Measurements from ENCODE around the gene ZCCHC13.
A peak's percentile ranks its signal among the peaks of the same experiment; 100 is the strongest.

GRCh38 chrX:74291964-74292807 is 11.8 kb upstream of the ZCCHC13 start:
- TF ChIP-seq YY1 (IDR thresholded peaks at IDR 0.05; ENCODE audit: low read depth, low read length) (peak; percentile 79), CBX8 (IDR thresholded peaks at IDR 0.05; ENCODE audit: borderline replicate concordance, low read depth, low read length) (no peak), KDM1A (IDR thresholded peaks at IDR 0.05; ENCODE audit: borderline replicate concordance, low read length) (no peak), ZNF274 (IDR thresholded peaks at IDR 0.05; ENCODE audit: borderline replicate concordance, extremely low read depth, low read length) (no peak), POLR2A (IDR thresholded peaks at IDR 0.05; ENCODE audit: control extremely low read depth in 1 of 2, low read depth in 2 of 2, low read length in 2 of 2) (peak in 1 of 2 experiments; percentile 54; a peak in 2 of 3 replicates), SUZ12 (IDR thresholded peaks at IDR 0.05; ENCODE audit: low read length) (no peak), EZH2 (IDR thresholded peaks at IDR 0.05; ENCODE audit: low read depth, low read length, severe bottlenecking) (no peak), BRCA1 (IDR thresholded peaks at IDR 0.05; ENCODE audit: low read depth, low read length) (no peak)
- TF ChIP-seq, protein P1, sequence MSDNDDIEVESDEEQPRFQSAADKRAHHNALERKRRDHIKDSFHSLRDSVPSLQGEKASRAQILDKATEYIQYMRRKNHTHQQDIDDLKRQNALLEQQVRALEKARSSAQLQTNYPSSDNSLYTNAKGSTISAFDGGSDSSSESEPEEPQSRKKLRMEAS (IDR thresholded peaks at IDR 0.05) = no peak
- TF ChIP-seq, protein P2, sequence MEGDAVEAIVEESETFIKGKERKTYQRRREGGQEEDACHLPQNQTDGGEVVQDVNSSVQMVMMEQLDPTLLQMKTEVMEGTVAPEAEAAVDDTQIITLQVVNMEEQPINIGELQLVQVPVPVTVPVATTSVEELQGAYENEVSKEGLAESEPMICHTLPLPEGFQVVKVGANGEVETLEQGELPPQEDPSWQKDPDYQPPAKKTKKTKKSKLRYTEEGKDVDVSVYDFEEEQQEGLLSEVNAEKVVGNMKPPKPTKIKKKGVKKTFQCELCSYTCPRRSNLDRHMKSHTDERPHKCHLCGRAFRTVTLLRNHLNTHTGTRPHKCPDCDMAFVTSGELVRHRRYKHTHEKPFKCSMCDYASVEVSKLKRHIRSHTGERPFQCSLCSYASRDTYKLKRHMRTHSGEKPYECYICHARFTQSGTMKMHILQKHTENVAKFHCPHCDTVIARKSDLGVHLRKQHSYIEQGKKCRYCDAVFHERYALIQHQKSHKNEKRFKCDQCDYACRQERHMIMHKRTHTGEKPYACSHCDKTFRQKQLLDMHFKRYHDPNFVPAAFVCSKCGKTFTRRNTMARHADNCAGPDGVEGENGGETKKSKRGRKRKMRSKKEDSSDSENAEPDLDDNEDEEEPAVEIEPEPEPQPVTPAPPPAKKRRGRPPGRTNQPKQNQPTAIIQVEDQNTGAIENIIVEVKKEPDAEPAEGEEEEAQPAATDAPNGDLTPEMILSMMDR (IDR thresholded peaks at IDR 0.05; ENCODE audit: control extremely low read depth in 1 of 3, insufficient read depth in 1 of 3, low read depth in 1 of 3, low read length in 3 of 3) = peak in 2 of 3 experiments; percentile 28 to 37; a peak in 2 of 4 replicates
